ENCODE data around the gene GPX2. TPM values are rescaled to one million over a fixed set of nuclear protein-coding genes. Genes with fewer than 3 reads are reported as not detected.
A peak's percentile ranks its signal among the peaks of the same experiment; 100 is the strongest.
"Not testable (repeated sequence)": the region's sequence is repeated elsewhere in the genome, so short reads cannot be mapped to it uniquely, and the experiment has no call there.

GPX2 gene
- total RNA-seq, 4 donors from 2014 or later = 4.0 TPM; not detected in 3

- Histone ChIP-seq H3K27ac (peak overlapping the region in 2 of 3 donors; percentile 86 to 95), H3K36me3 (no peaks in the 10 kb centered on the region), H3K4me3 (replicated peaks in 1 of 3) (peak overlapping the region; percentile 27 to 91 (median 91)), H3K27me3 (no peaks in the 10 kb centered on the region), H3K9me3 (no peaks in the 10 kb centered on the region), H3K4me1 (peaks cover 21 to 32% of the 10 kb centered on the region in 2 donors)
- WGBS, 2 donors = 31 to 32% methylated on average over 4 of the region's 4 CpGs
- DNase-seq = no peak
- intact Hi-C loops (cut with DNase I) = loop anchor here (10.0 kb wide), 1 partner anchor 70 kb away; the partner anchor contains the start of gene FNTB
- TF ChIP-seq POLR2A (IDR thresholded peaks at IDR 0.05) (no peak), CTCF (IDR thresholded peaks at IDR 0.05) (no peak)
Measured at GRCh38 chr14:64915029-64915424, 27.5 kb downstream of the GPX2 start.

- Histone ChIP-seq H3K4me3 (replicated peaks in 1 of 3) (peak within 1 kb of the TSS; percentile 27 to 91 (median 91)), H3K27ac (peak within 1 kb of the TSS; percentile 52 to 95 (median 86)), H3K4me1 (peaks cover 17 to 26% of the 10 kb centered on the region in 2 donors), H3K36me3 (no peaks in the 10 kb centered on the region), H3K9me3 (no peaks in the 10 kb centered on the region), H3K27me3 (no peaks in the 10 kb centered on the region)
- TF ChIP-seq POLR2A (IDR thresholded peaks at IDR 0.05) (peak; percentile 20 to 89), CTCF (IDR thresholded peaks at IDR 0.05) (no peak)
- DNase-seq = peak; percentile 100
- WGBS, 2 donors = 0 to 1% methylated on average over 20 to 49 of the region's 49 CpGs
- intact Hi-C loops (cut with DNase I) = loop anchor here (10.0 kb wide), 1 partner anchor 70 kb away; the partner anchor contains the start of gene FNTB
Measured at GRCh38 chr14:64914237-64915028, 28.1 kb downstream of the GPX2 start, which contains the start of gene CHURC1. TSS of gene CHURC1 (plus strand) at chr14:64914455. CDS start at chr14:64914496, 41 bp downstream.

- not testable (repeated sequence) for H3K27me3 ChIP-seq, DNase-seq, H3K36me3 ChIP-seq, H3K27ac ChIP-seq, H3K9me3 ChIP-seq
- Histone ChIP-seq H3K4me1 (peaks cover 16 to 22% of the 10 kb centered on the region in 2 donors), H3K4me3 (replicated peaks in 1 of 3) (peak overlapping the region in 1 of 3 donors; percentile 91)
- 71 to 74% methylated on average over 5 of the region's 5 CpGs for WGBS, 2 donors
- intact Hi-C loops (cut with DNase I) = loop anchor here (10.0 kb wide), 1 partner anchor 71 kb away; the partner anchor contains the start of gene FNTB
Measured at GRCh38 chr14:64913477-64913876, 29.1 kb downstream of the GPX2 start.

GRCh38 chr14:64912261-64912660 is 30.3 kb downstream of the GPX2 start:
- DNase-seq = no peak
- Histone ChIP-seq H3K36me3 (no peaks in the 10 kb centered on the region), H3K27ac (no peak overlapping the region), H3K9me3 (no peaks in the 10 kb centered on the region), H3K4me1 (peaks cover 13 to 14% of the 10 kb centered on the region in 2 donors), H3K27me3 (no peaks in the 10 kb centered on the region), H3K4me3 (replicated peaks in 1 of 3) (no peak overlapping the region)
- TF ChIP-seq CTCF (IDR thresholded peaks at IDR 0.05) (no peak), POLR2A (IDR thresholded peaks at IDR 0.05) (no peak)
- 48 to 55% methylated on average over 1 of the region's 1 CpG for WGBS, 2 donors
- intact Hi-C loops (cut with DNase I) = loop anchor here (10.0 kb wide), 1 partner anchor 73 kb away; the partner anchor contains the start of gene FNTB

GRCh38 chr14:64910847-64911495 is 31.6 kb downstream of the GPX2 start:
- WGBS, 2 donors = 16 to 20% methylated on average over 3 of the region's 3 CpGs
- TF ChIP-seq CTCF (IDR thresholded peaks at IDR 0.05) = peak in 1 of 6 experiments; percentile 35
- no peak for TF ChIP-seq POLR2A (IDR thresholded peaks at IDR 0.05)
- intact Hi-C loops (cut with DNase I) = loop anchor here (10.0 kb wide), 1 partner anchor 74 kb away; the partner anchor contains the start of gene FNTB
- Histone ChIP-seq H3K4me3 (replicated peaks in 1 of 3) (no peak overlapping the region), H3K9me3 (no peaks in the 10 kb centered on the region), H3K27me3 (no peaks in the 10 kb centered on the region), H3K36me3 (no peaks in the 10 kb centered on the region), H3K4me1 (peaks cover 11 to 12% of the 10 kb centered on the region in 2 donors), H3K27ac (no peak overlapping the region)
- no peak for DNase-seq

All from thyroid gland (tissue), 4 donors.